K562 (cell line): ENCODE results near the gene ADTRP. TPM values are rescaled to one million over a fixed set of nuclear protein-coding genes. Genes with fewer than 3 reads are reported as not detected.

Experiments used
- COPS2 ChIP-seq: fragments of 450-650 bp; conservative IDR thresholded peaks from 2 replicates; pipeline ENCODE4 v1.6.1; 2016; ENCODE audit warnings: mild to moderate bottlenecking, moderate library complexity
- CTCFL ChIP-seq: IDR thresholded peaks from 2 replicates; pipeline ENCODE4 v1.6.1; 2011; ENCODE audit warnings: borderline replicate concordance, low read depth, mild to moderate bottlenecking, moderate library complexity, low read length; ENCODE audit not compliant: insufficient read depth, poor library complexity, severe bottlenecking
- EGR1 ChIP-seq: fragments of 450-650 bp; conservative IDR thresholded peaks from 2 replicates; pipeline ENCODE4 v1.6.1; 2017; ENCODE audit warnings: mild to moderate bottlenecking
- NFIC ChIP-seq: fragments of 450-650 bp; IDR thresholded peaks from 2 replicates; pipeline ENCODE4 v1.6.1; 2017; ENCODE audit warnings: mild to moderate bottlenecking, inconsistent platforms
- ZBTB33 ChIP-seq: sonication (generic); formaldehyde crosslinking; IDR thresholded peaks from 2 replicates; pipeline ENCODE4 v1.8.1; 2023; ENCODE audit warnings: mild to moderate bottlenecking, missing genetic modification reagents
- ZNF184 ChIP-seq: sonication (generic); formaldehyde crosslinking; IDR thresholded peaks from 2 replicates; pipeline ENCODE4 v1.5.0; 2020; ENCODE audit warnings: missing genetic modification reagents
- ZNF592 ChIP-seq: fragments of 450-650 bp; IDR thresholded peaks from 2 replicates; pipeline ENCODE4 v1.6.1; 2017; ENCODE audit warnings: antibody characterized with exemption, mild to moderate bottlenecking
- ZNF766 ChIP-seq: fragments of 200-800 bp; sonication (Bioruptor generic); conservative IDR thresholded peaks from 2 replicates; pipeline ENCODE4 v1.6.1; 2016; ENCODE audit warnings: missing genetic modification characterization, missing compliant biosample characterization
- polyA plus RNA-seq, 8 experiments: library from polyadenylated mRNA; depleted of rRNA in 4 of 8; stranded (reverse) in 5 of 8; unstranded in 3 of 8; fragments of >200 nt; fragmentation: Nextera tagmentation in 2 of 8; fragmentation: Illumina TruSeq in 1 of 8; extraction: Ambion mirVana in 2 of 8; extraction: Trizol in 1 of 8; gene quantifications; 2 replicates each; pipeline versions ENCODE4 v1.2.1 to v1.2.3, GENCODE V29; 2011 to 2014; ENCODE audit warnings: inconsistent platforms in 1 of 8, missing spikeins in 1 of 8
- total RNA-seq, 7 experiments: library from RNA; depleted of rRNA in 6 of 7; stranded (reverse); fragments of >200 nt in 6 of 7; fragmentation: Illumina TruSeq in 2 of 7; extraction: Trizol in 2 of 7; gene quantifications; 2 replicates each; pipeline versions ENCODE4 v1.2.1 to v1.2.3, GENCODE V29; 2011 to 2021; ENCODE audit warnings: low replicate concordance in 1 of 7

The ADTRP gene
- total and polyA plus RNA-seq, 9 of the 15 experiments (the other 6 are each of a cell fraction or from before 2014, with no cell fraction given): 7.4 to 24.0 (median 13.6) TPM

- TF ChIP-seq CTCFL (no peak), ZNF592 (0 out of 2 replicates have a peak, but pooled peaks have one; percentile 35), COPS2 (no peak), ZBTB33 (CRISPR knock-in tag) (peak; percentile 80), ZNF184 (CRISPR knock-in tag) (no peak), NFIC (0 out of 2 replicates have a peak, but pooled peaks have one; percentile 11), EGR1 (peak; percentile 45; the same call in 1 of the 2 replicates), ZNF766 (CRISPR knock-in tag) (no peak)
Observed at GRCh38 chr6:11785774-11786579, 7.4 kb upstream of the ADTRP start (continued).
